PFSK-1 (cell line): Measurements from ENCODE around the gene TMEM170B.

ENCODE experiments used
- POLR2AphosphoS5 ChIP-seq: IDR thresholded peaks from 2 replicates; pipeline ENCODE4 v1.6.1; 2012; ENCODE audit warnings: low read depth, mild to moderate bottlenecking, control low read depth, low read length, moderate library complexity
- TAF1 ChIP-seq: IDR thresholded peaks from 2 replicates; pipeline ENCODE4 v1.6.1; 2012; ENCODE audit warnings: low read length, control low read depth, borderline replicate concordance; ENCODE audit not compliant: insufficient read depth
- TF ChIP-seq, protein P1 (sequence below), 2 experiments: IDR thresholded peaks; 2 replicates each; pipeline versions ENCODE4 v1.6.1 to v1.8.0; 2011 to 2012; ENCODE audit warnings: low read depth in 2 of 2, low read length in 2 of 2, control low read depth in 1 of 2, inconsistent platforms in 1 of 2, mild to moderate bottlenecking in 1 of 2, moderate library complexity in 1 of 2; ENCODE audit not compliant: insufficient read depth in 1 of 2

GRCh38 chr6:11601776-11602605 is 64.4 kb downstream of the TMEM170B start:
- no peak for TF ChIP-seq POLR2AphosphoS5
- TF ChIP-seq TAF1, result no peak
- TF ChIP-seq, protein P1, sequence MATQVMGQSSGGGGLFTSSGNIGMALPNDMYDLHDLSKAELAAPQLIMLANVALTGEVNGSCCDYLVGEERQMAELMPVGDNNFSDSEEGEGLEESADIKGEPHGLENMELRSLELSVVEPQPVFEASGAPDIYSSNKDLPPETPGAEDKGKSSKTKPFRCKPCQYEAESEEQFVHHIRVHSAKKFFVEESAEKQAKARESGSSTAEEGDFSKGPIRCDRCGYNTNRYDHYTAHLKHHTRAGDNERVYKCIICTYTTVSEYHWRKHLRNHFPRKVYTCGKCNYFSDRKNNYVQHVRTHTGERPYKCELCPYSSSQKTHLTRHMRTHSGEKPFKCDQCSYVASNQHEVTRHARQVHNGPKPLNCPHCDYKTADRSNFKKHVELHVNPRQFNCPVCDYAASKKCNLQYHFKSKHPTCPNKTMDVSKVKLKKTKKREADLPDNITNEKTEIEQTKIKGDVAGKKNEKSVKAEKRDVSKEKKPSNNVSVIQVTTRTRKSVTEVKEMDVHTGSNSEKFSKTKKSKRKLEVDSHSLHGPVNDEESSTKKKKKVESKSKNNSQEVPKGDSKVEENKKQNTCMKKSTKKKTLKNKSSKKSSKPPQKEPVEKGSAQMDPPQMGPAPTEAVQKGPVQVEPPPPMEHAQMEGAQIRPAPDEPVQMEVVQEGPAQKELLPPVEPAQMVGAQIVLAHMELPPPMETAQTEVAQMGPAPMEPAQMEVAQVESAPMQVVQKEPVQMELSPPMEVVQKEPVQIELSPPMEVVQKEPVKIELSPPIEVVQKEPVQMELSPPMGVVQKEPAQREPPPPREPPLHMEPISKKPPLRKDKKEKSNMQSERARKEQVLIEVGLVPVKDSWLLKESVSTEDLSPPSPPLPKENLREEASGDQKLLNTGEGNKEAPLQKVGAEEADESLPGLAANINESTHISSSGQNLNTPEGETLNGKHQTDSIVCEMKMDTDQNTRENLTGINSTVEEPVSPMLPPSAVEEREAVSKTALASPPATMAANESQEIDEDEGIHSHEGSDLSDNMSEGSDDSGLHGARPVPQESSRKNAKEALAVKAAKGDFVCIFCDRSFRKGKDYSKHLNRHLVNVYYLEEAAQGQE (IDR thresholded peaks at IDR 0.05; ENCODE audit: insufficient read depth in 1 of 2, low read depth in 2 of 2, low read length in 2 of 2), result no peak
